GM23338 (cell line): ENCODE measurements around the gene IL17A. TPM values are rescaled to one million over a fixed set of nuclear protein-coding genes. Genes with fewer than 3 reads are reported as not detected.

Source experiments
- ATAC-seq: fragments of 200-7000 bp; cut with Tn5 transposase; 3 replicates; pipeline ENCODE4 v1.9.1; 2020
- DNase-seq: peaks from one replicate; pipeline ENCODE4 v3.0.0-alpha.2; 2015; ENCODE audit warnings: low spot score
- H2AFZ ChIP-seq: fragments of 200-600 bp; sonication (generic); 2 replicates; pipeline ENCODE4 v1.8.0; 2016; ENCODE audit warnings: antibody characterized with exemption, mild to moderate bottlenecking, moderate library complexity
- H3F3A ChIP-seq: fragments of 200-600 bp; sonication (generic); replicated peaks from 2 replicates; pipeline ENCODE4 v1.8.0; 2017; ENCODE audit warnings: antibody characterized with exemption, mixed run types, low read depth
- H3K27ac ChIP-seq: fragments of 200-600 bp; sonication (generic); 2 replicates; pipeline ENCODE4 v1.6.1; 2016; ENCODE audit warnings: low read depth
- H3K27me3 ChIP-seq: fragments of 200-600 bp; sonication (generic); 2 replicates; pipeline ENCODE4 v1.8.0; 2016; ENCODE audit warnings: mild to moderate bottlenecking, mixed run types, moderate library complexity; ENCODE audit not compliant: insufficient read depth
- H3K36me3 ChIP-seq: fragments of 200-600 bp; sonication (generic); 2 replicates; pipeline ENCODE4 v1.8.0; 2016; ENCODE audit warnings: mild to moderate bottlenecking; ENCODE audit not compliant: insufficient read depth
- H3K4me1 ChIP-seq: fragments of 200-600 bp; sonication (generic); 2 replicates; pipeline ENCODE4 v1.8.0; 2016; ENCODE audit warnings: mild to moderate bottlenecking, moderate library complexity; ENCODE audit not compliant: insufficient read depth
- H3K4me2 ChIP-seq: fragments of 200-600 bp; sonication (generic); 2 replicates; pipeline ENCODE4 v1.7.1; 2017; ENCODE audit warnings: mixed run types
- H3K4me3 ChIP-seq: fragments of 200-600 bp; sonication (generic); 2 replicates; pipeline ENCODE4 v1.6.1; 2016; ENCODE audit warnings: mixed run types
- H3K79me2 ChIP-seq: fragments of 200-600 bp; sonication (generic); replicated peaks from 2 replicates; pipeline ENCODE4 v1.8.0; 2017; ENCODE audit warnings: mild to moderate bottlenecking; ENCODE audit not compliant: insufficient read depth
- H3K9me2 ChIP-seq: fragments of 200-600 bp; sonication (generic); 2 replicates; pipeline ENCODE4 v1.8.0; 2017; ENCODE audit not compliant: insufficient read depth
- H4K20me1 ChIP-seq: fragments of 200-600 bp; sonication (generic); replicated peaks from 2 replicates; pipeline ENCODE4 v1.8.0; 2017; ENCODE audit warnings: mild to moderate bottlenecking; ENCODE audit not compliant: insufficient read depth
- H3K27ac Mint-ChIP-seq: 2 replicates; pipeline ENCODE4 v1.8.0; 2020; ENCODE audit warnings: inconsistent platforms, mild to moderate bottlenecking, moderate library complexity, mixed read lengths
- H3K27me3 Mint-ChIP-seq: 3 replicates; pipeline ENCODE4 v1.8.0; 2022; ENCODE audit warnings: low read depth, mild to moderate bottlenecking, moderate library complexity, mixed read lengths, inconsistent platforms; ENCODE audit not compliant: insufficient read depth, poor library complexity
- H3K36me3 Mint-ChIP-seq: 3 replicates; pipeline ENCODE4 v1.8.0; 2021; ENCODE audit warnings: low read depth, mild to moderate bottlenecking, inconsistent platforms, moderate library complexity, mixed read lengths
- H3K4me1 Mint-ChIP-seq: 3 replicates; pipeline ENCODE4 v1.8.0; 2020; ENCODE audit warnings: mild to moderate bottlenecking, inconsistent platforms, mixed read lengths
- H3K4me3 Mint-ChIP-seq: 3 replicates; pipeline ENCODE4 v1.8.0; 2021; ENCODE audit warnings: moderate library complexity, mild to moderate bottlenecking, inconsistent platforms, mixed read lengths
- H3K9me3 Mint-ChIP-seq: 3 replicates; pipeline ENCODE4 v1.8.0; 2020; ENCODE audit warnings: moderate library complexity, mild to moderate bottlenecking, inconsistent platforms, mixed read lengths
- CREB1 ChIP-seq: fragments of 250-450 bp; sonication (Bioruptor Pico); IDR thresholded peaks from 2 replicates; pipeline ENCODE4 v1.5.0; 2020; ENCODE audit warnings: low read depth, mild to moderate bottlenecking, moderate library complexity
- ETS1 ChIP-seq: IDR thresholded peaks from 2 replicates; pipeline ENCODE4 v1.6.1; 2016; ENCODE audit warnings: antibody characterized with exemption
- NANOG ChIP-seq: IDR thresholded peaks from 2 replicates; pipeline ENCODE4 v1.6.1; 2016; ENCODE audit warnings: antibody characterized with exemption, borderline replicate concordance
- POLR2AphosphoS5 ChIP-seq: IDR thresholded peaks from 2 replicates; pipeline ENCODE4 v1.6.1; 2016; ENCODE audit warnings: antibody characterized with exemption, low read depth
- STAT1 ChIP-seq: IDR thresholded peaks from one replicate; pipeline ENCODE4 v1.6.1; 2016; ENCODE audit warnings: antibody characterized with exemption; ENCODE audit not compliant: unreplicated experiment
- ZNF114 ChIP-seq: fragments of 250-450 bp; sonication (Bioruptor Pico); IDR thresholded peaks from 2 replicates; pipeline ENCODE4 v1.5.0; 2020; ENCODE audit warnings: mild to moderate bottlenecking, moderate library complexity
- ZNF462 ChIP-seq: fragments of 250-450 bp; sonication (Bioruptor Pico); IDR thresholded peaks from 2 replicates; pipeline ENCODE4 v1.5.0; 2020; ENCODE audit warnings: mild to moderate bottlenecking, moderate library complexity
- polyA plus RNA-seq: library from polyadenylated mRNA; unstranded; fragments of >200 nt; fragmentation: Nextera tagmentation; extraction: Ambion mirVana; gene quantifications from 2 replicates; pipeline ENCODE4 v1.2.1, GENCODE V29; 2016
- total RNA-seq: library from RNA; depleted of rRNA; stranded (reverse); fragments of >200 nt; shearing (Covaris generic); gene quantifications from 2 replicates; pipeline ENCODE4 v1.2.3, GENCODE V29; 2014

The IL17A gene
- total and polyA plus RNA-seq, 2 experiments from 2014 or later = not detected

GRCh38 chr6:52177961-52178360 lies 8.2 kb upstream of the IL17A start (continued):
- no peak for TF ChIP-seq ZNF462
- TF ChIP-seq CREB1 (CRISPR knock-in tag) = no peak
- no peak for TF ChIP-seq ZNF114 (CRISPR knock-in tag)
- TF ChIP-seq STAT1 = no peak

GRCh38 chr6:52180787-52181558 lies 5.2 kb upstream of the IL17A start:
- no peaks in the 10 kb centered on the region for H3K27me3 ChIP-seq
- no peaks in the 10 kb centered on the region for H3K4me1 ChIP-seq
- H3K4me2 ChIP-seq = no peak overlapping the region
- Mint-ChIP-seq H3K36me3 (no peaks in the 10 kb centered on the region), H3K27ac (no peak overlapping the region), H3K9me3 (no peaks in the 10 kb centered on the region), H3K27me3 (peaks cover 4% of the 10 kb centered on the region), H3K4me1 (peaks cover 14% of the 10 kb centered on the region; the same call in 2 of the 3 replicates), H3K4me3 (no peak overlapping the region)
- no peaks in the 10 kb centered on the region for H3K36me3 ChIP-seq
- no peaks in the 10 kb centered on the region for H4K20me1 ChIP-seq
- peaks cover 6% of the 10 kb centered on the region; the same call in 1 of the 2 replicates for H3K9me2 ChIP-seq
- no peak overlapping the region for H3K27ac ChIP-seq
- no peak overlapping the region for H2AFZ ChIP-seq
- no peak overlapping the region for H3K4me3 ChIP-seq
- no peaks in the 10 kb centered on the region for H3F3A ChIP-seq
- no peaks in the 10 kb centered on the region for H3K79me2 ChIP-seq
- DNase-seq (no peak), ATAC-seq (no peak)
- no peak for TF ChIP-seq CREB1 (CRISPR knock-in tag)
- no peak for TF ChIP-seq ZNF462
- no peak for TF ChIP-seq NANOG
- no peak for TF ChIP-seq ETS1
- TF ChIP-seq POLR2AphosphoS5 = no peak
